HG03066 (cell line): ENCODE measurements around the gene ERCC1.
A peak's percentile ranks its signal among the peaks of the same experiment; 100 is the strongest.

Experiments used
- ATAC-seq: cut with Tn5 transposase; IDR thresholded peaks from one replicate; pipeline ENCODE4 v1.9.1; 2021; ENCODE audit warnings: low read depth; ENCODE audit not compliant: unreplicated experiment

Gene ERCC1

DNA sequence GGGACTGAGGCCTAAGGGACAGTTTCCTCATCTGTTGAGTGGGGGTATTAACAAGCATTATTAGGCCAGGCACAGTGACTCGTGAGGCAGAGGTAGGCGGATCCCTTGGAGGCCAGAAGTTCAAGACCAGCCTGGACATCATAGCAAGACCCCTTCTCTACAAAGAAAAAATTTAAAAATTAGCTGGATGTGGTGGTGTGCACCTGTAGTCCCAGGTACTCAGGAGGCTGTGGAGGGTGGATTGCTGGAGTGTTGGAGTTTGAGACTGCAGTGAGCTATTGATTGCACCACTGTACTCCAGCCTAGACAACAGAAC lies 32.7 kb upstream of the ERCC1 start:
- ATAC-seq: no peak

DNA sequence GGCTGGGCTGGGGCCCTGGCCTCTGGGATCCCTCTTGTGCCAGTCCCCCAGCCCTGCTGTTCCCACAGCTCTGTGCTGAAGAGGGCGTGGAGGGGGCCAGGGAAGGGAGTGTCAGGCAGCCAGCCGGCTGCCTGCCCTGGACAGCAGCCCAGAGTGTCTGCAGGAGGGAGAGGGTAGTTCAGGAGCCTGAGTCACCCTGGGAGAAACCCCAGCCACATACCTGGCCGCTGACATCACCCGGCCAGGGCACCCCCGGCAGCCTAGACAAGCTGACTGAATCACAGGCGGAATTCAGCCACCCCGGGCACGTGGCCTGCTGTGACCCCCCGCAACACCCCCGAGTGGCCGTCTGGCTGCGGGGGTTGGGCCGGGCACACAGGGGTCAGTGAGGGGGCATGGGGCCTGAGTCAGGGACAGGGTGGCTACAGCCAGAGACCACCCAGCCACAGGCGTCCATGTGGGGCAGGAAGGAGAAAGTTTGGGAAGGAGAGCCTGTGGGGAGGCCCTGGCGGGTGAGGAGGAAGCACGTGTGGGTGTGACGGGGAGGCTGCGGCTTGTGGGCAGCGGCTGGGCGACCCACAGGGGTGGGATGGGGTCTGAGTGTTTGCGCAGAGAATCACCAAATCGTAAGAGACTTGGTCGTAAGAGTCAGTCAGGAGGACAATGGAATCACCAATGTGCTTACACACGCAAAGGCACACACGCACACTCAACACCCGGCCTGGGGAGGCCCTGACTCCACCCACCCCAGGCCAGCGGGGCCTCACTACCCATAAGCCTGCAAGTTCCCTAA lies 32.2 kb upstream of the ERCC1 start:
- no peak for ATAC-seq

DNA sequence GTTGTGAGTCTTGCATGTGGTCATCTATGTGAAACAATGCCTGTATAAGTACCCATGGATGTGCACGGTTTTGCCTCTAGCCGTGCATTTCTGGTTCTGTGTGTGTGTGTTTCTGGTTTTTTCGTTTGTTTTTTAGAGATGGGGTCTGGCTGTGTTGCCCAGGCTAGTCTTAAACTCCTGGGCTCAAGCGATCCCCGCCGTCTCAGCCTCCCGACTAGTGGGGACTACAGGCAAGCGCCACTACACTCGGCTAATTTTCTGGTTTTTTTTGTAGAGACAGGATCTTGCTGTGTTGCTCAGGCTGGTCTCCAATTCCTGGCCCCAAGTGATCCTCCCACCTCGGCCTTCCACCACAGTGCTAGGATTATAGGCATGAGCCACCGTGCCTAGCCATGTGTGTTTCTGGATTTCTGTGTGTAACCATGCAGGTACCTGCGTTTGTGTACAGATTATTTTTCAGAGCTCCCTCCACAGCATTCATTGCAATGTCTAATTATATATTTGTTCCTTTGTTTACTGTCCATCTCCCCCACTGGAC lies 28.2 kb upstream of the ERCC1 start:
- no peak for ATAC-seq

DNA sequence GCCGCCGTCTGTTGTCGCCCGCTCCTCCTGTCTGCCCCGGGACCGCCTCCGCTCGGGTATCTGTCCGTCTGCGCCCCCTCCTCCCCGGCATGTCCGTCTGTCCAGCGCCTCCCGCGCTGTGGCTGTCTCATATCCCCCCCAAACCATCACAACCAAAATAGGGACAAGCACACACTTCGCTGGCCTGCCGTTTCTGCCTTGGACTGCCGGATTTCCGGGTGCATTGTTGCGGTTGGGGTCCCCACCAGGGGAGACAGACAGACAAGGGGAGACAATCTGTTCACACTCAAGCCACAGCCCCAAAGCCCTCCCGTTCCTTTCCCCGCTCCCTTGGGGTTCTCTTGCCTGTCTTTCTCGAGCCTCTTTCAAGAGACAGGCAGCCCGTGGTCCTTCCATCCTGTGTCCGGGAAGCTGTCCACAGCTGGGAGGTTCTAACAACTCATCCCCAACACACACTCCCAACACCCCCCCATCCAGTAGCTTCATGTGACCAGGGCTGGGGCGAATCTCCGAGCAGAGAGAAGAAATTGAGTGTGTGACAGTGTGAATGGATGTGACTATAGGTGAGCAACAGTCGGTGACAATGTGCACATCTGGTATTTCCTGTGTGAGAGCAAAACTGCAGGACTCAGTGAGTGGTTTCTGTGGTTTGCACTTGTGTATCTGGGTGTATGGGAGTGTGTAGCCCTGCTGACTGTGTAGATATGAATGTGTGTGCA lies 27.6 kb upstream of the ERCC1 start:
- no peak for ATAC-seq

DNA sequence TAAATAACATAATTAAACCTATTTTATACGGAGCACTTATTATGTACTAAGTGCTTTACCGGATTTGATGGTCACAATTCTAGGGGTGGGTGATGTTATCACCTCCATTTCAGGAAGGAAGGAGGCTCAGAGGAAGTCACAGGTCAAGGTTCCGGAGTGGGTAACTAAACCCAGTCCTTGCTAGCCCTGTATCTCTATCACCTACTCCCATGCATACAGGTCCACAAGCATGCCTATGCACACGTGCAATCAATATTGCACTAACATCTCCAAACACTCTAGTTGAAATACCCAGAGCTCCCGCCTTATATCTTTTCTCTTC lies 26.3 kb upstream of the ERCC1 start:
- ATAC-seq: no peak

DNA sequence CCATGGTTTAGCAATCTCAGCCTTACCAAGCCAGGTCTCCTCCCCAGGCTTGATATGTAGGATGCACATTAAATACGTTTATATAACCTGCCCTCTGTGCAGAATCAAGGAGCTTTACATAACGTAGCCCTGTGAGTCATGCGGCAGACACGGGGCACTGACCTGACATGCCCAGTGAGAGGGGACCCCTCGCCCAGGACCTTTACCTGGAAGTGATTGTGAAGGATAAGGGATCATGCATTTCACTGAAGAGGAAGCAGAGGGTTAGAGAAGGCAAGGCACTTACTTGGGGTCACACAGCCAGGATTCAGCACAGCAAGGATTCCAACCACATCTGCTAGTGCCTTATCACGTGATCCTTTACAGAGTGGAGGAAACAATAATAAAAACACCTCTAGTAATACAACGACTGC lies 25.2 kb upstream of the ERCC1 start:
- ATAC-seq: no peak

DNA sequence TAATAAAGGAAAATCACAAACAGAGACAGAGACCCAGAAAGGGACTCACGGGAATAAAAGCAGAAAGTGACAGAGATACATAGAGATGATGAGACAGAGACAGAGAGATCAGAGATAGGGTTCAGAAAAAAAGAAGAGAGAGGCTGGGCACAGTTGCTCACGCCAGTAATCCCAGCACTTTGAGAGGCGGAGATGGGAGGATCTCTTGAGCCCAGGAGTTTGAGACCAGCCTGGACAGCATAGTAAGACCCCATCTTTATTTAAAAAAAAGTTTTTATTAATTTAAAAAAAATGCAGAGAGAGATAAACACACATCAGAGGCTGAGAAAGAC lies 24.7 kb upstream of the ERCC1 start:
- no peak for ATAC-seq

DNA sequence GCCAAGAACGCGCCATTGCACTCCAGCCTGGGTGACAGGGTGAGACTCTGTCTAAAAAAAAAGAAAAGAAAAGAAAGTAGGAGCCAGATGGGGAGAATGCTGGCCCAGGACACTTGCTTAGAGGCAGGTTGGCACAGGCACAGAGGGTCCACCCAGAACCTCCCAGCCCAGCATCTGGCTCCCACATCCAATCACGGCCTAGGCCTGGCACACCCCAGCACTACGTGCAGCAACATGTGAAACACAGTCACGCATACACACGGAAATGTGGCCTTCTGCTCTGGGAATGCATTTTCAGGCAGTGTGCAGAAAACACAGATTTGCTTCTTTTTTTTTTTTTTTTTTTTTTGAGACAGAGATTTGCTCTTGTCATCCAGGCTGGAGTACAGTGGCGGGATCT lies 23.2 kb upstream of the ERCC1 start:
- no peak for ATAC-seq

DNA sequence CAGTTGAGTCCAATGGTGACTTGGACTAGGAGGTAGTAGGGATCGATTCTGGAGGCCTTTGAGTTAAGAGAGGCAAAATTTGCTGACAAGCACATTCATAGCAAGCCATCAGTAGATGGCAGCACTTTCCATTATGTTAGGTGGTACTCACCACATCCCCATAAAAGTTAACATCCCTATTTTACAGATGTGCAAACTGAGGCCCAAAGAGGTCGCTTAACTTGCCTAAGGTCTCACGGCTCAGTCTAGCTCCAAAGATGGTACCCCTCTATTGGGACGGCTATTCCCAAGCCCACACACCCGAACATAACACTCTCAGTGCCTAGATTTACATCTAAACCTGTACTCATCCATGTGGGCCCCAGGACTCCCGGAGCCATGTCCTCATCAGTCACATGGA lies 22.6 kb upstream of the ERCC1 start:
- ATAC-seq: no peak

DNA sequence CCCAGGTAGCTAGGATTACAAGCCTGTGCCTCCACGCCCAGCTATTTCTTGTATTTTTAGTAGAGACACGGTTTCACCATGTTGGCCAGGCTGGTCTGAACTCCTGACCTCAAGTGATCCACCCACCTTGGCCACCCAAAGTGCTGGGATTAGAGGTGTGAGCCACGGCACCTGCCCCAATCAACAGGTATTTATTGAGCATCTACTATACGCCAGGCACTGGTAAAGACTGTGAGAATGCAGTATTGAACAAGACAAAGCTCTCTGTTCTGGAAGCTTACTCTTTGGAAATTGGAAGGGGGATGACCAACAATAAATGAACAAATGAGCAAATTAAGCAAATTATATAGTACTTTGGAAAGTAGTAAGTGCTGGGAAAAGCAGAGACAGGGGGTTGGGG lies 21.4 kb upstream of the ERCC1 start:
- no peak for ATAC-seq

DNA sequence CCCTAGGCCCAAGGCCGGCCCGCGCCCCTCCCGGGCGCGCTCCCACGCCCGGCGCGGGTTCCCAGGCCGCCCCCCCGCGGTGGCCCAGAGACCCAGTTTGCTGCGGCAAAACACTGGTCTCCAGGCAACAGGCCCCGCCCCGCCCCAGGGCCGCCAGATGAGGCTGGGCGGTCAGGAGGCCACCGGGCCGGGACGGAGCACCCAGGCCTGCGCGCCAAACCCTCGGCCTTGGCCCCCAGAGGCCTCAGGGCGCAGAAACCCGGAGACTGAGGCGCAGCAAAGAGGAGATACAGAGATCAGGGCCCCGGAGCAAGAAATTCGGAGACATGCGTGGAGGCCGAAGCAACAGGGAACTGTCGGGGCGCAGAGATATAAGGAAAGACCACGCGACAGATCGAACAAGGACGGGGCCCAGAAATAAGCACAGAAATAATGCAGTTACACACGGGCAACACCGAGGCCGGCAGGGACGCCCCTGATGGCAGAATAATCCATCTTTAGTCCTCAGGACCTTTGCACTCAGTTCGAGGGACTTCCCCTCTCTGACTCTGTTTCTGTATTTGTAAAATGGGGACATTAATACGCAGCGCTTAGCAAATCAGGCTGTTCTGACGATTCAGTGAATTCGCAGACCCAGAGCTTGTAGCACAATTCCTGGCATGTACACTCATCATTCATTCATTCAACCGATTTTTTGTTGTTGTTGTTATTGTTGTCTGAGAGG lies 20.8 kb upstream of the ERCC1 start:
- ATAC-seq: no peak

DNA sequence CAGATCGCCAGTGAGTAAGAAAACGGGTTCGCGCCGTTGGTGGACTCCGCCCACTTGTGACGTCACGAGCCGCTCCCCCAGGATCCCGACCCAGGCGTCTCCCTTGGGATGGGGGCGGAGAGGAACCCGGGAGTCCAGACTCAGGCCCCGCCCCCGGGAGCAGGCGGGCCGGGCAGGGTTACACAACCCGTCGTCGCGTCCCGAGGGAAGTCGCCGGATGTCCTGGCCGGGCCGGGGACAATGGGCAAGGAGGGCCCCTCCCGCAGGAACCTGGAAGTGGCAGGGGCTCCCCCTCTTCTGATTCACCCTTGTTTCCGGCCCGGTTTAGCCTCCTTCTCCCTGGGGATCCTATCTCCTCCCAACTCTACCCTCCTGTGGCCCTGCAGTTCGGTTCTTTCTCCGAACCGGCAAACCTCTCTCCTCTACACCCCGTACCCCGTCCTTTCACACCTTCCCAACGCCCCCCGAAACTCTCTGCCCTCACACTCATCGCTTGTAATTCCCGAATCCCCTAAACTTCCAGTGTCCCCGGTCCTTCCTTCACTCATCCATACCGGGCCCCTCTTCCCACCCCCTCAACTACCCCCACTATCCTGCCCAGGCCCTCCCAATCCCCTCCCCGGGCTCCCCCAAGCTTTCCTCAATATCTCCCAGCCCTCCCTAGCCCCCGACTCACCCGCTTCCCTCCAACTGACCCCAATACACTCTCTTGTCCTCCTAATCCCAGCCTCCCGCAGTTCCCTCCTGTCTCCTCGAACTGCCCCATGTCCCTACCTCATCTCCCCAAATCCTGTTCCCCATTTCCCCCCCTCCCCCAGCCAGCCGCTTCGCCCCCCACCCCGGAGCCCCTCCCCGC lies 20.0 kb upstream of the ERCC1 start:
- no peak for ATAC-seq

DNA sequence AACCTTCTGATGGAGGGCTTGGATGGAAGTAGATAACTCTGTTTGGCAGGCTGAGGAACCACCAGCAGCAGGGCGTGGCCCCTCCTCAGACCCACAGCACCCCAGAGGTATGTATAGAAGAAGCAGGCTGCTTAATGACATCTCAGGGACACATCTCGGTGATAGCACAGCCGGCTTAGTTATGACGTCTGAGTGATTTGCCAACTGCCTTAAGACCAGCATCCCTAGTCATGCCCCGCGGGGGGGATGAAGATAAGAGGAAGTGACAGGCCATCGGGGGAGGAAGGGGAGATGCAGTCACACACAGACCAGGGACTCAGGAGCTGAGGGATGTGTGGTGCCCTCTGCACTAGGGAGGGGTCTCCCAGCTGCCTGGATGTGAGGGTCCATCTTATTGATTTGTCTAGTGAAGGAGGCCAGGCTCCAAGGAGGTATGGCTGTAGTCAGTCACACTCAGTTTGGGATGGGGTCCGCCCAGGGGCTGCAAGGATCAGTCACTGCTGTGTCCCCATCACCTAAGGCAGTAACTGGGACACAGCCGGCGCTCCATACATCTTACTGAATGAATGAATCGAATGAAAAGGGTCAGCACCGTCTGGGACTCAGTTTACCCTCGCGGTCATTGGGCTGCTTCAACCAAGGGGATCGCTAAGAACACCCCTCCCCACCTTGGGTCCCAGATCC lies 19.2 kb upstream of the ERCC1 start:
- ATAC-seq: no peak

DNA sequence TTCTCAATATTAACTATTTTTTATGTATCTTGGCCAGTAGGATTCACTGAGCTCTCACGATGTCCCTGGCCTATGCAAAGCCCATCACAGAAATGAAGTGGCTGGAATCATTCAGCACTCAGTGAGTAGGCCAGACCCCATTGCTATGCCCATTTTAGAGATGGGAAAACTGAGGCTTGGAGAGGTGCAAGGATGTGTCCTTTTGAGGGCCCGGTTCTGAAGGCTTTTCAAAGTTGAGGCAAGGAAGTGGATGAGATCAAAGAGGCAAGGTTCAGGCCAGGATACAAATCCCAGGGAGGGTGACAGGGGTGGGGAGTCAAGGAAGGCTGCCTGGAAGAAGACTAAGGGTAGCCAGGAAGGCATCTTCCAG lies 18.7 kb upstream of the ERCC1 start:
- ATAC-seq: no peak

DNA sequence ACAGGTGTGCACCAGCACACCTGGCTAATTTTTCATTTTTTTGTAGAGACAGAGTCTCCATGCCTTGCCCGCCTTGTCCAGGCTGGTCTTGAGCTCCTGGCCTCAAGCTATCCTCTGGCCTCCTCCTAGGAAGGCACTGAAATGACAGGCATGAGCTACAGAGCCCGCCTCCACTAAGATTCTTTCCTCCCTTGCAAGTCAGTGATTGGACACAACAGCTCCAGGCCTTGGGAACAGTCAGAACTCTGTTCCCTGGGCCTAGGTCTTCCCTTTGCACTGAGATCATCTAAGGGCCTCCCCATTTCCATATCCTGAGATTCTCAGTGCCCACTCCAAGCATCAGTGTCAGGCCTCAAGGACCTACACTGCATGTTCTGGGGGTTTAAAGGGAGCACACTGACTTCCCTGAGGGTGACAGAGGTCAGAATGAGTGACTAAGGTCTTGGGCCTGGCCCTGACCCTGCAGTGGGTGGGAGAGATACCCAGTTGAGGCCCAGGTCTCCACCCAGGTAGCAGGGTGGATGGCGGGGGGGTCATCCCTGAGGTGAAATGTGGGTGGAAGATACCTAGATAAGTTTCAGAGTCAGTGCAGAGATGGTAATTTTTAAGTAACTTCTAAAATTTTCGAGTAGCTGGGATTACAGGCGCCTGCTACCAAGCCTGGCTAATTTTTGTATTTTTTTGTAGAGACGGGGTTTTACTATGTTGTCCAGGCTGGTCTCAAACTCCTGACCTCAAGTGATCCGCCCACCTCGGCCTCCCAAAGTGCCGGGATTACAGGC lies 17.3 kb upstream of the ERCC1 start:
- ATAC-seq: no peak

DNA sequence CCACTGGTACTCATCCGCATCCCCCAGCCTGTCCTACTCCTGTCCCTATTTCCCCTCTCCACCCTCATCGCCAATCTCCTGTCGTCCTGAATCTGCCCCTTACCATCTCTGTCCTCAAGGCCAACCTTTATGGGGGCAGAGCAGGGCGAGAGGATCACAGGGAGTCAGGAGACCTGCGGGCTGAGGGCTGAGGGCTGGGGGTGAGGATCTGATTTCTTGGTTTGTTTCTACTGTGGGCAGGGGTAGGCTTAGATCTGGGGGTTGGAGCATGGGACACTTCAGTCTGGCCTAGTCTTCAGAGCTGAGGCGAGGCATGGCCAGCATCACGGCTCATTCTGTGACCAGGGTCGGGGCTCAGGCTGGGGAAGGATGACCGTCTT lies 16.5 kb upstream of the ERCC1 start:
- ATAC-seq: no peak

DNA sequence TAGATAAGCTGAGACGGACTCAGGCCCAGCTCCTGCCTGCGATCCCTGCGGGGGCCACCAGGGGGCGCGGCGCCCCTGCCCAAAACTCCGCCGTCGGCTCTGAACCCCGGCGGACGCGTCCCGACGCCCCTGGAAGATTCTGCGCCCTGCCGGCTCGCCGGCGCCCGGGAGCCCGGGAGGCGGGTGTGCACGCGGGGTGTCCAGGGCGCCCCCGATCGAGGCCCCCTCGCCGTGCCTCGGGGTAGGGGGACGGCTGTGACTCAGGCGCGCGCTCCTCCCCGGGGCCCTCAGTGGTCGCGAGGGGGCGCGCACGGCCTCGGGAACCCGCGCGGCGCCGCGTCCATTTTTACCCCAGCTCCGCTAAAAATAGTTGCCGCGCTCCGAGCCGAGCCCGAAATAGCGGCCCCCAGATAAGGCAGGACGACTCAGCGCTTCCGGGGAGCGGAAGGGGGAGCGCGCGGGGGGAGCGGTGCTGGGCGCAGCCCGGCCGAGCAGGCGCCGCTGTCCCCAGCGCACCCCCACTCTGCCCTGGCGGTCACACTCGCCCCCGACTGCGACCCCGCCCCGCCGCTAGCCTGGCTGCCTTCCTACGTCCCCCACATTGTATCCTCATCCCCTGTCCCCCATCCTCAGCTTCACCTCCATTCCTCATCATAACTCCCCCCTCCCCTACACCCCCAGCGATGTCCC lies 16.0 kb upstream of the ERCC1 start:
- ATAC-seq: peak; percentile 59

DNA sequence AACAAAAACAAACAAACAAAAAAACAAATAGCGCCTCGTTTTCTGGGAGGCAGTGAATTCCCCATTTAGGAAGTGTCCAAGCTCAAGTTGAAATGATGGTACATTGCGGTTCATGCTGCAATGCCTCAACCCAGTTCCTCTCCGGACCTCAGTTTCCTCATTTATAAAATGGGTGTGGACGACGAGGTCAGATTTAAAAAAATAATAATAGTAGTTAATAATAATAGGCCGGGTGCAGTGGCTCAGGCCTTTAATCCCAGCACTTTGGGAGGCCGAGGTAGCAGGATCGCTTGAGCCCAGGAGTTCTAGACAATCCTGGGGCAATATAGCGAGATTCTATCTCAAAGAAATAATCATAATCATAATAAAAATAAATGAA lies 15.5 kb upstream of the ERCC1 start:
- no peak for ATAC-seq

DNA sequence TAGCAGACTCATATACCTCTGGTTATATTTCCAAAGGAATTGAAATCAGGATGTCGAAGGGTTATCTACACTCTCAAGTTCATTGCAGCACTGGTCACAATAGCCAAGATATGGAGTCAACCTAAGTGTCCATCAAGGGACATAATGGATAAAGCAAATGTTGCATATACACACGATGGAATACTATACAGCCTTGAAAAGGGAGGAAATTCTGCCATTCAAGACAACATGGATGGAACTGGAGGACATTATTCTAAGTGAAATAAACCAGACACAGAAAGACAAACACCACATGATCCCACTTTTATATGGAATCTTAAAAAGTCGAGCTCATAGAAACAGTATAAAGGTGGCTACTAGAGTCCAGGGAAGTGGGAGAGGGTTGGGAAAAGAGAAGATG lies 13.6 kb upstream of the ERCC1 start:
- ATAC-seq: no peak
